RPMI8226 (cell line): ENCODE measurements around the gene GPN3.
A peak's percentile ranks its signal among the peaks of the same experiment; 100 is the strongest.
"Not testable (repeated sequence)": the region's sequence is repeated elsewhere in the genome, so short reads cannot be mapped to it uniquely, and the experiment has no call there.

Source experiments
- DNase-seq: peaks from one replicate; pipeline ENCODE4 v3.0.0-alpha.2; 2015

The GPN3 gene

GRCh38 chr12:110436231-110436630 lies 31.8 kb downstream of the GPN3 start:
- DNase-seq = no peak

DNA sequence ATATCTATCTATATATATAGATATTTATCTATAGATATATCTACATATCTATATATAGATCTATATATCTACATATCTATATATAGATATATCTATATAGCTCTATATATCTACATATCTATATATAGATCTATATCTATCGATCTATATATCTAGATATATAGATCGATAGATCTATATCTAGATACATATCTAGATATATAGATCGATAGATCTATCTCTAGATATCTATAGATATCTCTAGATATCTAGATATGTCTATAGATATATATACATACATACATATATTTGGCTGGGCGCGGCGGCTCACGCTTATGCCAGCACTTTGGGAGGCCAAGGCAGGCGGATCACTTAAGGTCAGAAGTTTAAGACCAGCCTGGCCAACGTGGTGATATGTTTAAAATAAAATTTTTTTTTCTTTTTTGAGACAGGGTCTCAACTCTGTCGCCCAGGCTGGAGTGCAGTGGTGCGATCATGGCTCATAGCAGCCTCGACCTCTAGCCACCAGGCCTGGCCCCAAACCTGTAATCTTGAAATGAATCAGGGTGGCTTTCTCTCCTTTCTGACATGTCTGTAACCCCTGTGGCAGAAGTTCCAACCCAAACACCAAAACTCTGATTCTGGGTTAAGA lies 36.0 kb downstream of the GPN3 start:
- no peak for DNase-seq

- not testable (repeated sequence) for DNase-seq
Observed at GRCh38 chr12:110429676-110430075, 38.4 kb downstream of the GPN3 start.

DNA sequence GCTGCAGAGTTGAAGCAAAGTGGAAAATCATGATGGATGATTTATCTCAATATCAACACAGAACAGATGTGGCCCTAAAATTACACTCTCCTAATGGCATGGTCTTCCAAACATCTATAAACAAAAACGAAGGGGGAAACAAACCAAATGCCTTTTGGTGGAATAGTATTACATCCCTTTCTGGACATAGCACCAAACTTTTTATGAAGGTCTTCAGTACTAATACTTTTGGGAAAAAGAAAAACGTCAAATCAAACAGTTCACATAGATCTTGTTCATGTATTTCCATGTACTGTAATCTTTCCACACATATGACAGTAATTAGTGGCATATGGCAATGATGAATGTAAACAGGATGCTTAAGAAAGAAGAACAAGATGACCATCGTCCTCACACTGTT lies 41.7 kb downstream of the GPN3 start:
- DNase-seq = no peak

- no peak for DNase-seq
Observed at GRCh38 chr12:110424237-110424636, 43.8 kb downstream of the GPN3 start.

DNA sequence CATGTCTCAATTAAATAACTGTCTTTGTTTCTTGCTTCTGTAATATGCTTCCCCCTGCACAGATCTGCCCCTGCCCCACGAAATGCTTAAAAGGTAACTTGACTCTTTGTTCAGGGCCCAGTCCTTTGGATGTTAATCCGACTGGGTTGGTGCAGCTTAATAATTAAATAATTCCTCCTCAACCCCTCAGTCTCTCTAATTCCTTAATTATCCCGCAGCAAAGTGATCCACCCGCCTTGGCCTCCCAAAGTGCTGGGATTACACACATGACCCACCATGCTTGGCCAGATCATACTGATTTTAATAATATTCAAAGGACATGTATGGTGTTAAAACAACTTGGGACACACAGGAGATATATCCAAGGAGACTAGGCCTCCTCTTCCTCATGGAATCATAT lies 46.4 kb downstream of the GPN3 start:
- no peak for DNase-seq

GRCh38 chr12:110421159-110421661 lies 46.8 kb downstream of the GPN3 start:
- no peak for DNase-seq

- not testable (repeated sequence) for DNase-seq
Observed at GRCh38 chr12:110420644-110421043, 47.4 kb downstream of the GPN3 start.

DNA sequence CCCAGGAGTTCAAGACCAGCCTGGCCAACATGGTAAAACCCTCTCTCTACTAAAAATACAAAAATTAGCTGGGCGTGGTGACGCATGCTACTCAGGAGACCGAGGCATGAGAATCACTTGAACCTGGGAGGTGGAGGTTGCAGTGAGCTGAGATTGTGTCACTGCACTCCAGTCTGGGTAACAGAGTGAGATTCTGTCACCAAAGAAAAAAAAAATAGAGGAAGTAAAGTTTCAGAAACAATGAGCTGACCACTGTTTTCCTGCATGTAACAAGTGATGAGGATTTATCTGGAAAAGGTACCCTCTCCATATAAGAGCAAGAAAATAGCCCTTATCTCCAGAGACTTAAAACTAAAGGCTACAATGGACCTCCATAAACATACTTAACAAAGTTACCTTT lies 50.9 kb downstream of the GPN3 start:
- not testable (repeated sequence) for DNase-seq

GRCh38 chr12:110410086-110410485 lies 58.0 kb downstream of the GPN3 start:
- DNase-seq = not testable (repeated sequence)

- not testable (repeated sequence) for DNase-seq
Observed at GRCh38 chr12:110405126-110405662, 62.9 kb downstream of the GPN3 start.

- peak; percentile 91 for DNase-seq
Observed at GRCh38 chr12:110403976-110404682, 63.9 kb downstream of the GPN3 start.

DNA sequence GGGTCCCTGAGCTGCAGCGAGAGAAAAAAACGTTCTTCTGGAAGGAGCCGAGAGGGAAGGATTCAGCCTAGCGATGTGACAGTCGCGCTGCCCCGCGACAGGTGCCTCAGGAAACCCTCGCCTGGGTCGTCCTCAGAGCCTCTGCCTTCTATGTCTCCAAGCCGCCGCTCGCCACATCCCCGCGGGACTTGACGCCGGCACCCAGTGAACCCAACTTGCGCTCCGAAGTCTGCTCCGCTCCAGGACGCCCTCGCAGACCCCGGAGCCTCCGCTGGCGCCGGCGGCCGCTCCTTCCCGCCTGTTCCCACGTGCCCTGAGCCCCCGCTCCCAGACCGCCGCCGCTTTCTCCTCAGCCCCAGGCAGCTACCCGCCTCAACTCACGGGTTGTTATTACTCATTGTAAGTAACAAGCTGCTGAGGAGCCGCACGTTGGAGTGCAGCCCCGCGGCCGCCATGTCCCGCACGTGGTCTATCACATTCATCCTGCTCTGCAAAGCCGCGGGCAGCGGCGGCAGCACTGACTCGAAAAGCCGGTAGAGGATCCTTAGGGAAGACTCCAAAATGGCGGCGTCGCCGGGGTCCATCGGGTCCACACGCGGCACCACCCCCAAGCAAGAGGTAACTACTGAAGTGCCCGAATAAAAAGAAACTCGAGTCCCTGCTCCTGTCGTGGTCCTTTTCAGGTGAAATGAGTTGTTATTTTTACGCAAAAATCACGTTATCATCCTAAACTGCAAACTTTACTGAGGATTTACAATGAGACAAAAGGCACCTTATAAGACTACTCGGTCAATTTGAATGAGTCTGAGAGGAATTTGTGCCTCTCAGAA lies 64.7 kb downstream of the GPN3 start, which contains the start of gene ANAPC7:
Gene ANAPC7 (minus strand): TSS at position 563 of the 830 bp plus-strand sequence. CDS start 81 bp downstream, at position 482.
- peak; percentile 94 for DNase-seq
